Measurements from ENCODE around the gene BANF2. TPM values are rescaled to one million over a fixed set of nuclear protein-coding genes. Genes with fewer than 3 reads are reported as not detected.

Gene BANF2
- total RNA-seq, 1 donor from 2014 or later: not detected

GRCh38 chr20:17749978-17750721 is 50.4 kb downstream of the BANF2 start:
- peaks cover 15% of the 10 kb centered on the region for H3K27me3 Mint-ChIP-seq (ENCODE audit: low read depth)
- peaks cover 4% of the 10 kb centered on the region for H3K4me1 Mint-ChIP-seq
- peaks cover 4% of the 10 kb centered on the region for H3K9me3 Mint-ChIP-seq
- H3K4me3 Mint-ChIP-seq: no peak overlapping the region
- no peak for TF ChIP-seq CTCF (IDR thresholded peaks at IDR 0.05; ENCODE audit: unreplicated experiment)
- H3K27ac Mint-ChIP-seq: no peak overlapping the region
- no peak for DNase-seq (ENCODE audit: low spot score in 2 of 2, unreplicated experiment in 2 of 2)
- no peaks in the 10 kb centered on the region for H3K36me3 Mint-ChIP-seq

- TF ChIP-seq CTCF (IDR thresholded peaks at IDR 0.05; ENCODE audit: unreplicated experiment): no peak
- H3K27ac Mint-ChIP-seq: no peak overlapping the region
- no peak overlapping the region for H3K4me3 Mint-ChIP-seq
- H3K36me3 Mint-ChIP-seq: no peaks in the 10 kb centered on the region
- peaks cover 4% of the 10 kb centered on the region for H3K9me3 Mint-ChIP-seq
- peaks cover 15% of the 10 kb centered on the region for H3K27me3 Mint-ChIP-seq (ENCODE audit: low read depth)
- DNase-seq (ENCODE audit: low spot score in 2 of 2, unreplicated experiment in 2 of 2): no peak
- peaks cover 4% of the 10 kb centered on the region for H3K4me1 Mint-ChIP-seq
Measured at GRCh38 chr20:17750722-17751045, 50.9 kb downstream of the BANF2 start.

- H3K27me3 Mint-ChIP-seq (ENCODE audit: low read depth): peaks cover 15% of the 10 kb centered on the region
- H3K4me1 Mint-ChIP-seq: peaks cover 4% of the 10 kb centered on the region
Measured at GRCh38 chr20:17751640-17752039, 51.9 kb downstream of the BANF2 start.

GRCh38 chr20:17752459-17752858 is 52.7 kb downstream of the BANF2 start:
- H3K27me3 Mint-ChIP-seq (ENCODE audit: low read depth): peaks cover 15% of the 10 kb centered on the region

More at GRCh38 chr20:17751640-17752039, 51.9 kb downstream of the BANF2 start:
- Mint-ChIP-seq H3K4me3 (no peak overlapping the region), H3K36me3 (no peaks in the 10 kb centered on the region), H3K9me3 (peaks cover 4% of the 10 kb centered on the region), H3K27ac (no peak overlapping the region)
- no peak for TF ChIP-seq CTCF (IDR thresholded peaks at IDR 0.05; ENCODE audit: unreplicated experiment)
- DNase-seq (ENCODE audit: low spot score in 2 of 2, unreplicated experiment in 2 of 2): no peak

GRCh38 chr20:17753516-17753915 is 53.8 kb downstream of the BANF2 start:
- Mint-ChIP-seq H3K27me3 (ENCODE audit: low read depth) (peaks cover 15% of the 10 kb centered on the region), H3K27ac (no peak overlapping the region), H3K9me3 (peaks cover 11% of the 10 kb centered on the region), H3K36me3 (peaks cover 5% of the 10 kb centered on the region), H3K4me3 (no peak overlapping the region), H3K4me1 (peaks cover 4% of the 10 kb centered on the region)
- TF ChIP-seq CTCF (IDR thresholded peaks at IDR 0.05; ENCODE audit: unreplicated experiment): no peak
- DNase-seq (ENCODE audit: low spot score in 2 of 2, unreplicated experiment in 2 of 2): no peak

More at GRCh38 chr20:17752459-17752858, 52.7 kb downstream of the BANF2 start:
- no peak for DNase-seq (ENCODE audit: low spot score in 2 of 2, unreplicated experiment in 2 of 2)
- H3K4me3 Mint-ChIP-seq: no peak overlapping the region
- H3K36me3 Mint-ChIP-seq: no peaks in the 10 kb centered on the region
- peaks cover 4% of the 10 kb centered on the region for H3K9me3 Mint-ChIP-seq
- TF ChIP-seq CTCF (IDR thresholded peaks at IDR 0.05; ENCODE audit: unreplicated experiment): no peak
- H3K4me1 Mint-ChIP-seq: peaks cover 4% of the 10 kb centered on the region
- H3K27ac Mint-ChIP-seq: no peak overlapping the region

Data from mesothelial cell of epicardium (in vitro differentiated cells).